Measurements from ENCODE around the gene TMEFF1.

The TMEFF1 gene

GRCh38 chr9:100578610-100579009, 105.7 kb downstream of the TMEFF1 start:
- no peak for DNase-seq

GRCh38 chr9:100579665-100580064, 106.7 kb downstream of the TMEFF1 start:
- no peak for DNase-seq

- no peak for DNase-seq
These were observed 107.3 kb downstream of the TMEFF1 start for GRCh38 chr9:100580257-100580656.

GRCh38 chr9:100581081-100581480, 108.1 kb downstream of the TMEFF1 start:
- no peak for DNase-seq

GRCh38 chr9:100581661-100582060, 108.7 kb downstream of the TMEFF1 start:
- DNase-seq = peak; percentile 30

GRCh38 chr9:100583014-100583802, 110.3 kb downstream of the TMEFF1 start:
- no peak for DNase-seq

- no peak for DNase-seq
These were observed 112.0 kb downstream of the TMEFF1 start for GRCh38 chr9:100584951-100585350.

- no peak for DNase-seq
These were observed 113.1 kb downstream of the TMEFF1 start for GRCh38 chr9:100586093-100586492.

- no peak for DNase-seq
These were observed 114.4 kb downstream of the TMEFF1 start for GRCh38 chr9:100587375-100587774.

GRCh38 chr9:100589582-100589981, 116.6 kb downstream of the TMEFF1 start:
- DNase-seq = peak; percentile 45

GRCh38 chr9:100590481-100590880, 117.5 kb downstream of the TMEFF1 start:
- DNase-seq = no peak

GRCh38 chr9:100591139-100591538, 118.2 kb downstream of the TMEFF1 start:
- no peak for DNase-seq

- no peak for DNase-seq
These were observed 118.9 kb downstream of the TMEFF1 start for GRCh38 chr9:100591639-100592412.

GRCh38 chr9:100595391-100596199, 122.6 kb downstream of the TMEFF1 start:
- peak; percentile 77 for DNase-seq

- DNase-seq = peak; percentile 49
These were observed 124.3 kb downstream of the TMEFF1 start for GRCh38 chr9:100597236-100597635.

GRCh38 chr9:100598641-100599145, 125.7 kb downstream of the TMEFF1 start:
- peak; percentile 98 for DNase-seq

- peak; percentile 61 for DNase-seq
These were observed 127.7 kb downstream of the TMEFF1 start for GRCh38 chr9:100600521-100601079.

- peak; percentile 90 for DNase-seq
These were observed 128.3 kb downstream of the TMEFF1 start for GRCh38 chr9:100601216-100601615.

- peak; percentile 82 for DNase-seq
These were observed 129.4 kb downstream of the TMEFF1 start for GRCh38 chr9:100602342-100602801.

- no peak for DNase-seq
These were observed 132.5 kb downstream of the TMEFF1 start for GRCh38 chr9:100605405-100605804.

GRCh38 chr9:100619194-100619593, 146.2 kb downstream of the TMEFF1 start:
- no peak for DNase-seq

- no peak for DNase-seq
These were observed 146.7 kb downstream of the TMEFF1 start for GRCh38 chr9:100619665-100620064.

GRCh38 chr9:100623969-100624368, 151.0 kb downstream of the TMEFF1 start:
- no peak for DNase-seq
